Measurements from ENCODE around the gene ATP8B4.

Gene ATP8B4

DNA sequence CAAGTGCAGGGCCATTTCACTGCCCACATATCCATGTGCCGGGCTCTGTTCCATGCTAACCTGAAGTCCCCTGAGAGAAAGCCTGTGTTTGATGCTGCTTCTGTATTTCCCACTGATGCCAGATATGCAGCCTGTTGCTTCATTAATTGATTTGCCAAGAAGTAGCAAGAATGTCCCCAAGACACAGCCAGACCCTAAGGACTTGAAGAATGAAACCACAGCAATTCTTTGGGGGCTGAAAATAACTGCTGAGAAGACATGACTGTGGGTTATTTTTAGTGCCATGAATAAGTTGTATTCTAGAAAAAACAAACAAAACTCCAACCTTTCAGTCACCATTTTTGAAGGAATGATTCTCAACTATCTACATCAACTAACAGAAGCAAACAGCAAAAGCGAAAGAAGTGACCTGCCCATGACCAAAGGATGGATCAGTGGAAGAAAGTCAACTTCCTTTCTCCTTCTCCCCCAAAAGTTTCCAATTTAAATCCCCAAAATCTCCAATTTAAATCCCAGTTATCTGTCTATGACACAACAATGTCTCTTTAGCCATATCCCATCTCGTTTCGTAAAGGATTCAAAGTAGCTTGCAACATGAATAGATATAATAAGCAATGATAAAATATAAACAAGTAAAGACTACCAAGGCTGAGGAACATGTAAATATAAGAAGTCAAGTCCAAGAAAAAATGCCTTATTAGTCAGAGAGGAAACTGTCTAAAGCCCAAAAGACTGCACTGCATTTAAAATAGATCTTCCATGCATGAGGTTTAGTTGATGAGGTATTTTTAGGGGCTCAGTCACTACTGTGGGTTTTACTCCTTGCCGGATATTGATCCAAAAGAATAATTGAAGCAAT is 271.4 kb downstream of the ATP8B4 start:
- TF ChIP-seq, protein P1, sequence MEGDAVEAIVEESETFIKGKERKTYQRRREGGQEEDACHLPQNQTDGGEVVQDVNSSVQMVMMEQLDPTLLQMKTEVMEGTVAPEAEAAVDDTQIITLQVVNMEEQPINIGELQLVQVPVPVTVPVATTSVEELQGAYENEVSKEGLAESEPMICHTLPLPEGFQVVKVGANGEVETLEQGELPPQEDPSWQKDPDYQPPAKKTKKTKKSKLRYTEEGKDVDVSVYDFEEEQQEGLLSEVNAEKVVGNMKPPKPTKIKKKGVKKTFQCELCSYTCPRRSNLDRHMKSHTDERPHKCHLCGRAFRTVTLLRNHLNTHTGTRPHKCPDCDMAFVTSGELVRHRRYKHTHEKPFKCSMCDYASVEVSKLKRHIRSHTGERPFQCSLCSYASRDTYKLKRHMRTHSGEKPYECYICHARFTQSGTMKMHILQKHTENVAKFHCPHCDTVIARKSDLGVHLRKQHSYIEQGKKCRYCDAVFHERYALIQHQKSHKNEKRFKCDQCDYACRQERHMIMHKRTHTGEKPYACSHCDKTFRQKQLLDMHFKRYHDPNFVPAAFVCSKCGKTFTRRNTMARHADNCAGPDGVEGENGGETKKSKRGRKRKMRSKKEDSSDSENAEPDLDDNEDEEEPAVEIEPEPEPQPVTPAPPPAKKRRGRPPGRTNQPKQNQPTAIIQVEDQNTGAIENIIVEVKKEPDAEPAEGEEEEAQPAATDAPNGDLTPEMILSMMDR (conservative IDR thresholded peaks at IDR 0.05; ENCODE audit: low read depth, low read length): no peak
- no peak overlapping the region for H3K4me3 ChIP-seq (IDR thresholded peaks at IDR 0.05; ENCODE audit: insufficient read depth, low read depth, low read length)

DNA sequence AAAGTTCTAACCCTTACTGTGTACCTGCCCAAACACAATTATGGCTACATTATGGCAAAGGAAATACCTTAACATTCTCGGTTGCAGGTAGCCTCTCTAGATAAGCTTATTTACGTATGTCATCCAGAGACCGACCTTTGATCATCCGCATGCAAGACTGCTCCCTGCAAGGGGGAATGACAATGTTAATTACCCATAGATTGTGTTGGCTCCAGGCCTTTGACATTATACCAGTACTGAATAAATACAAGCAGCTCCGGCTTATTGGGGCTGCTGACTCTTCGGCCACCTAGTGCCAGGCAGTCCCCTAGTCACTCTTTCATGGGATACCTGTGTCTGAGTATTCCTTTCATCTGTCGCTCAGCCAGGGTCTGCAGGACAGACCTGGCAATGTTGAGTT is 274.6 kb downstream of the ATP8B4 start:
- H3K79me2 ChIP-seq (ENCODE audit: insufficient read depth, low read depth): no peaks in the 10 kb centered on the region

More for the DNA sequence above, 271.4 kb downstream of the ATP8B4 start:
- Histone ChIP-seq H3K4me1 (ENCODE audit: low read depth, poor library complexity, severe bottlenecking) (no peaks in the 10 kb centered on the region), H3K36me3 (ENCODE audit: insufficient read depth) (no peaks in the 10 kb centered on the region), H3K9ac (no peak overlapping the region), H3K4me2 (no peak overlapping the region), H3K79me2 (ENCODE audit: insufficient read depth, low read depth) (no peaks in the 10 kb centered on the region), H3K27ac (no peak overlapping the region), H4K20me1 (ENCODE audit: insufficient read depth) (no peaks in the 10 kb centered on the region), H2AFZ (ENCODE audit: low read depth) (no peak overlapping the region), H3K27me3 (ENCODE audit: insufficient read depth, low read depth) (no peaks in the 10 kb centered on the region)

DNA sequence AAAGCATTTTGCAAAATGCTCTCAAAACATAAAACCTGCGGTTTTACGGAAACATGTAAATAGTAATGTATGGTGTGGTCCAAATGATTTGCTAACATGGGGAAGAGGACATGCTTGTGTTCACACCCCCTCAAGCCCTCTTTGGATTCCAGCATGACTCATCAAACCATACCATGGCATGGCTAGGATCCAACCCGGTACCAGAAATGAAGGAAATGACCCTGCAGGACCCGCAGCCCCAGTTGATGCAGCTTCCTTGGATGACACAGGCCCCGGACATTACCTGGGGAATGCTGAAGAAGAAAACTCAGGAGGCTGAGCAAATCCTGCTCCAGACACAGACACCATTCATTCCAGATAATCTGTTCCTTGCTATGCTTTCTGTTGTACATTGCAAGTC is 275.3 kb downstream of the ATP8B4 start:
- Histone ChIP-seq H3K27me3 (ENCODE audit: insufficient read depth, low read depth) (no peaks in the 10 kb centered on the region), H3K9ac (no peak overlapping the region), H2AFZ (ENCODE audit: low read depth) (no peak overlapping the region), H3K27ac (no peak overlapping the region), H3K4me1 (ENCODE audit: low read depth, poor library complexity, severe bottlenecking) (no peaks in the 10 kb centered on the region), H3K4me3 (IDR thresholded peaks at IDR 0.05; ENCODE audit: insufficient read depth, low read depth, low read length) (no peak overlapping the region), H4K20me1 (ENCODE audit: insufficient read depth) (no peaks in the 10 kb centered on the region), H3K36me3 (ENCODE audit: insufficient read depth) (no peaks in the 10 kb centered on the region), H3K79me2 (ENCODE audit: insufficient read depth, low read depth) (no peaks in the 10 kb centered on the region), H3K4me2 (no peak overlapping the region)
- TF ChIP-seq, protein P1 (conservative IDR thresholded peaks at IDR 0.05; ENCODE audit: low read depth, low read length): no peak

More for the DNA sequence above, 274.6 kb downstream of the ATP8B4 start:
- Histone ChIP-seq H3K27ac (no peak overlapping the region), H3K27me3 (ENCODE audit: insufficient read depth, low read depth) (no peaks in the 10 kb centered on the region), H4K20me1 (ENCODE audit: insufficient read depth) (no peaks in the 10 kb centered on the region), H3K36me3 (ENCODE audit: insufficient read depth) (no peaks in the 10 kb centered on the region), H2AFZ (ENCODE audit: low read depth) (no peak overlapping the region), H3K4me3 (IDR thresholded peaks at IDR 0.05; ENCODE audit: insufficient read depth, low read depth, low read length) (no peak overlapping the region), H3K9ac (no peak overlapping the region), H3K4me1 (ENCODE audit: low read depth, poor library complexity, severe bottlenecking) (no peaks in the 10 kb centered on the region), H3K4me2 (no peak overlapping the region)
- TF ChIP-seq, protein P1 (conservative IDR thresholded peaks at IDR 0.05; ENCODE audit: low read depth, low read length): no peak

DNA sequence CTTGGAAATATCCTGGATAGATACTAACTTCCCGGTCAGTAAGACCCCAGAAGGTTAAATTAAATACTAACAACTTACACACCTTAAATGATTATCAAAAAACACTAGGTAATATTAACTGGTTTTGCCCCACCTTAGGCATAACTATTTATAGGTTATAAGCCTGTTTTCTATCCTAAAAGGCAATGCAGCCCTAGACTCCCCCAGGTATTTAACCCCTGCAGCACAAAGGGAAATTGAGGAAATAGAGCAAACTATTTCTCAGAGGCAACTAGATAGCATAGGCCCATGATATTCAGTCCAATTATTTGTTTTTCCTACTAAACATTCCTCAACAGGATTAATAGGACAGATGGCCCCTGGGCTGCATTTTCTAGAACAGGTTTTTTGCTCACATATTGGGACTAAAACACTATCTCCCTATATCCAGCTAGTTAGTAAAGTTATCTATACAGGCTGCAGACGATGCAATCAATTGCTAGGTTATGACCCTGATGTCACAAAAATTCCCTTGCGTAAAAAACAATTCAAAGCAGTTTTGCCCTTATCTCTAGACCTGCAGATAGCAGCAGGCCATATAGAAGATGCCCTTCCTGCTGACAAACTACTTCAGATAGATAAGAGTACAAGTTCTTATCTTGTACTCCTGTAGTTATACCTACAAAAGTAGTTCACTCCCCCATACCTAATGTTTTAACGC is 276.9 kb downstream of the ATP8B4 start:
- Histone ChIP-seq H3K27ac (no peak overlapping the region), H3K36me3 (ENCODE audit: insufficient read depth) (no peaks in the 10 kb centered on the region), H3K79me2 (ENCODE audit: insufficient read depth, low read depth) (no peaks in the 10 kb centered on the region), H3K4me1 (ENCODE audit: low read depth, poor library complexity, severe bottlenecking) (no peaks in the 10 kb centered on the region), H4K20me1 (ENCODE audit: insufficient read depth) (no peaks in the 10 kb centered on the region), H3K9ac (no peak overlapping the region), H3K4me2 (no peak overlapping the region), H3K4me3 (IDR thresholded peaks at IDR 0.05; ENCODE audit: insufficient read depth, low read depth, low read length) (no peak overlapping the region), H3K27me3 (ENCODE audit: insufficient read depth, low read depth) (no peaks in the 10 kb centered on the region), H2AFZ (ENCODE audit: low read depth) (no peak overlapping the region)
- TF ChIP-seq, protein P1 (conservative IDR thresholded peaks at IDR 0.05; ENCODE audit: low read depth, low read length): no peak

Data from KMS-11 (cell line).